Neural progenitor cell (in vitro differentiated cells): ENCODE data around the gene KANSL3. TPM values are rescaled to one million over a fixed set of nuclear protein-coding genes. Genes with fewer than 3 reads are reported as not detected.
A peak's percentile ranks its signal among the peaks of the same experiment; 100 is the strongest.

Experiments used
- DNase-seq: peaks from one replicate; pipeline ENCODE4 v3.0.0-alpha.2; 2016; ENCODE audit warnings: low spot score
- H2AFZ ChIP-seq: fragments of 200-600 bp; sonication (generic); replicated peaks from 2 replicates; pipeline ENCODE4 v1.6.1; 2016; ENCODE audit warnings: antibody characterized with exemption
- H3F3A ChIP-seq: fragments of 200-600 bp; sonication (generic); 2 replicates; pipeline ENCODE4 v1.6.1; 2016; ENCODE audit warnings: antibody characterized with exemption, low read depth
- H3K27ac ChIP-seq: fragments of 200-600 bp; sonication (generic); 2 replicates; pipeline ENCODE4 v1.5.1; 2016; ENCODE audit warnings: mild to moderate bottlenecking
- H3K27me3 ChIP-seq: fragments of 200-600 bp; sonication (generic); 2 replicates; pipeline ENCODE4 v1.6.1; 2016; ENCODE audit warnings: mild to moderate bottlenecking, moderate library complexity
- H3K36me3 ChIP-seq: fragments of 200-600 bp; sonication (generic); 2 replicates; pipeline ENCODE4 v1.5.1; 2016
- H3K4me1 ChIP-seq: fragments of 200-600 bp; sonication (generic); 2 replicates; pipeline ENCODE4 v1.6.1; 2016; ENCODE audit warnings: mixed run types
- H3K4me2 ChIP-seq: fragments of 200-600 bp; sonication (generic); 2 replicates; pipeline ENCODE4 v1.6.1; 2016
- H3K4me3 ChIP-seq: fragments of 200-600 bp; sonication (generic); 2 replicates; pipeline ENCODE4 v1.5.1; 2016
- H3K79me2 ChIP-seq: fragments of 200-600 bp; sonication (generic); 2 replicates; pipeline ENCODE4 v1.6.1; 2016; ENCODE audit warnings: low read depth
- H3K9ac ChIP-seq: fragments of 200-600 bp; sonication (generic); 2 replicates; pipeline ENCODE4 v1.6.1; 2016
- H3K9me3 ChIP-seq: fragments of 200-600 bp; sonication (generic); 2 replicates; pipeline ENCODE4 v1.5.1; 2016; ENCODE audit warnings: low read depth
- H4K20me1 ChIP-seq: fragments of 200-600 bp; sonication (generic); 2 replicates; pipeline ENCODE4 v1.6.1; 2016; ENCODE audit warnings: low read depth
- H3K27ac Mint-ChIP-seq: 3 replicates; pipeline ENCODE4 v1.8.0; 2021; ENCODE audit warnings: mixed read lengths
- H3K27me3 Mint-ChIP-seq: 2 replicates; pipeline ENCODE4 v1.8.0; 2022; ENCODE audit warnings: low read depth, mild to moderate bottlenecking, inconsistent platforms, moderate library complexity, mixed read lengths; ENCODE audit not compliant: insufficient read depth
- H3K36me3 Mint-ChIP-seq: 3 replicates; pipeline ENCODE4 v1.8.0; 2021; ENCODE audit warnings: mixed read lengths
- H3K4me1 Mint-ChIP-seq: 3 replicates; pipeline ENCODE4 v1.8.0; 2021; ENCODE audit warnings: mixed read lengths
- H3K4me3 Mint-ChIP-seq: 3 replicates; pipeline ENCODE4 v1.8.0; 2021; ENCODE audit warnings: mild to moderate bottlenecking, moderate library complexity, mixed read lengths
- H3K9me3 Mint-ChIP-seq: 3 replicates; pipeline ENCODE4 v1.8.0; 2020; ENCODE audit warnings: mixed read lengths
- EZH2 ChIP-seq: fragments of 200-600 bp; sonication (generic); IDR thresholded peaks from 2 replicates; pipeline ENCODE4 v1.6.1; 2017; ENCODE audit warnings: antibody characterized with exemption, mild to moderate bottlenecking, moderate library complexity
- EZH2phosphoT487 ChIP-seq: fragments of 200-600 bp; sonication (generic); IDR thresholded peaks from 2 replicates; pipeline ENCODE4 v1.6.1; 2017; ENCODE audit warnings: antibody characterized with exemption
- total RNA-seq: library from RNA; depleted of rRNA; stranded (reverse); fragments of >200 nt; gene quantifications from 2 replicates; pipeline ENCODE4 v1.2.3, GENCODE V29; 2015; ENCODE audit warnings: low replicate concordance
- TF ChIP-seq, protein P1 (sequence below): fragments of 200-600 bp; sonication (generic); IDR thresholded peaks from 2 replicates; pipeline ENCODE4 v1.5.1; 2017; ENCODE audit warnings: antibody characterized with exemption, mild to moderate bottlenecking

Gene KANSL3
- total RNA-seq, 1 donor from 2014 or later = 32.9 TPM

DNA sequence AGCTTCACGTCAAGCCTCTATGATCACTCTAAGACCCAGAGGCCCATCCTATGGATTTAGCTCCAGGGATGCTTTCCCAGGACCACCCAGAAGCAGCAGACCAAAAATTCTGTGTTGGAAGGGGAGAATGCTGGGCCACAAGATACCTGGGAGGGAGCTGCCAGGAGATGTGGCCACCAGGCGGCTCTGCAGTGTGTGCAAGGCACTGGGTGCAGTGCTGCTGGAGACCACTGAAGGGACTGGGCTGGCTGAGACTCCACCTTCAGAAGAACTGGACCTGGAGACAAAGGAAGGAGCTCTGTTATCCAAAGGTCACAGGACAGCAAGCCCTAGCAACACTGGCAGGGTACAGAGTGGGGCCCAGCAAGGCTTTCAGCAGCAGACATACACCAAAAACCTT is 34.0 kb downstream of the KANSL3 start:
- peaks cover 26% of the 10 kb centered on the region for H3K36me3 ChIP-seq
- H3K4me1 Mint-ChIP-seq = no peaks in the 10 kb centered on the region
- no peak overlapping the region for H3K9ac ChIP-seq
- H3K4me2 ChIP-seq = no peak overlapping the region
- H2AFZ ChIP-seq = no peak overlapping the region
- no peak overlapping the region for H3K4me3 Mint-ChIP-seq
- H3K27me3 Mint-ChIP-seq = no peaks in the 10 kb centered on the region
- H4K20me1 ChIP-seq = peaks cover 24% of the 10 kb centered on the region
- H3K9me3 ChIP-seq = no peaks in the 10 kb centered on the region
- no peaks in the 10 kb centered on the region for H3K9me3 Mint-ChIP-seq
- DNase-seq = peak; percentile 23
- no peak overlapping the region for H3K27ac ChIP-seq
- no peak overlapping the region for H3K27ac Mint-ChIP-seq
- no peaks in the 10 kb centered on the region for H3F3A ChIP-seq
- no peaks in the 10 kb centered on the region for H3K79me2 ChIP-seq
- H3K4me3 ChIP-seq = no peak overlapping the region
- H3K27me3 ChIP-seq = no peaks in the 10 kb centered on the region
- H3K4me1 ChIP-seq = peaks cover 10% of the 10 kb centered on the region
- no peak for TF ChIP-seq EZH2phosphoT487
- TF ChIP-seq, protein P1, sequence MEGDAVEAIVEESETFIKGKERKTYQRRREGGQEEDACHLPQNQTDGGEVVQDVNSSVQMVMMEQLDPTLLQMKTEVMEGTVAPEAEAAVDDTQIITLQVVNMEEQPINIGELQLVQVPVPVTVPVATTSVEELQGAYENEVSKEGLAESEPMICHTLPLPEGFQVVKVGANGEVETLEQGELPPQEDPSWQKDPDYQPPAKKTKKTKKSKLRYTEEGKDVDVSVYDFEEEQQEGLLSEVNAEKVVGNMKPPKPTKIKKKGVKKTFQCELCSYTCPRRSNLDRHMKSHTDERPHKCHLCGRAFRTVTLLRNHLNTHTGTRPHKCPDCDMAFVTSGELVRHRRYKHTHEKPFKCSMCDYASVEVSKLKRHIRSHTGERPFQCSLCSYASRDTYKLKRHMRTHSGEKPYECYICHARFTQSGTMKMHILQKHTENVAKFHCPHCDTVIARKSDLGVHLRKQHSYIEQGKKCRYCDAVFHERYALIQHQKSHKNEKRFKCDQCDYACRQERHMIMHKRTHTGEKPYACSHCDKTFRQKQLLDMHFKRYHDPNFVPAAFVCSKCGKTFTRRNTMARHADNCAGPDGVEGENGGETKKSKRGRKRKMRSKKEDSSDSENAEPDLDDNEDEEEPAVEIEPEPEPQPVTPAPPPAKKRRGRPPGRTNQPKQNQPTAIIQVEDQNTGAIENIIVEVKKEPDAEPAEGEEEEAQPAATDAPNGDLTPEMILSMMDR = peak; percentile 25
- H3K36me3 Mint-ChIP-seq = peaks cover 45% of the 10 kb centered on the region

DNA sequence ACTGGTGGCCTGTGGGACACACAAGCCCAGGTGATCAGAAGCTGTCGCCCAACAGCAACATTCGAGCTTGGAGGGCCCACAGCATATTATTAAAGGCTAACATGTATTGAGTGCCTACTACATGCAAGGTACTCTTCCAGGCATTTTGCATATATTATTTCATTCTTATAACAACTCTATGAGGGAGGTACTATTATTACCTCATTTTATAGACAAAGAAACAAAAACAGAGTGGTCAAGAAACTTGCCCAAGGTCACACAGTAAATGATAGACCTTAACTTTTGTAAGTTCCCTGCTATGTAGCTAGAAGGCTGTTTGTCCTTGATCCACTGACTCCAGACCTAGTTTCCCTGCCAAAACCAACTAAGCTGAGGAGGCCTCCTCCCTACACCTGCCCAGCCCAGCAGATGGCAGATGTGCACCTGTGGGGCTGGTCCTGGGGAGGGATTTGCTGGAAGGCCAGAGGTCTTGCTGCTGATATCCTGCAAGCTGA is 35.7 kb downstream of the KANSL3 start:
- Histone ChIP-seq H3K4me3 (no peak overlapping the region), H3K79me2 (no peaks in the 10 kb centered on the region), H3K9me3 (no peaks in the 10 kb centered on the region), H3K9ac (no peak overlapping the region), H3K4me2 (no peak overlapping the region), H3K27ac (no peak overlapping the region), H3F3A (no peaks in the 10 kb centered on the region), H3K27me3 (no peaks in the 10 kb centered on the region), H3K4me1 (peaks cover 10% of the 10 kb centered on the region), H3K36me3 (peaks cover 26% of the 10 kb centered on the region), H4K20me1 (peaks cover 21% of the 10 kb centered on the region), H2AFZ (no peak overlapping the region)
- no peaks in the 10 kb centered on the region for H3K27me3 Mint-ChIP-seq
- TF ChIP-seq EZH2 = no peak
- no peak for TF ChIP-seq EZH2phosphoT487
- TF ChIP-seq, protein P1 = no peak
- H3K27ac Mint-ChIP-seq = no peak overlapping the region
- peaks cover 44% of the 10 kb centered on the region for H3K36me3 Mint-ChIP-seq
- H3K9me3 Mint-ChIP-seq = no peaks in the 10 kb centered on the region
- H3K4me3 Mint-ChIP-seq = no peak overlapping the region
- H3K4me1 Mint-ChIP-seq = no peaks in the 10 kb centered on the region
- no peak for DNase-seq

DNA sequence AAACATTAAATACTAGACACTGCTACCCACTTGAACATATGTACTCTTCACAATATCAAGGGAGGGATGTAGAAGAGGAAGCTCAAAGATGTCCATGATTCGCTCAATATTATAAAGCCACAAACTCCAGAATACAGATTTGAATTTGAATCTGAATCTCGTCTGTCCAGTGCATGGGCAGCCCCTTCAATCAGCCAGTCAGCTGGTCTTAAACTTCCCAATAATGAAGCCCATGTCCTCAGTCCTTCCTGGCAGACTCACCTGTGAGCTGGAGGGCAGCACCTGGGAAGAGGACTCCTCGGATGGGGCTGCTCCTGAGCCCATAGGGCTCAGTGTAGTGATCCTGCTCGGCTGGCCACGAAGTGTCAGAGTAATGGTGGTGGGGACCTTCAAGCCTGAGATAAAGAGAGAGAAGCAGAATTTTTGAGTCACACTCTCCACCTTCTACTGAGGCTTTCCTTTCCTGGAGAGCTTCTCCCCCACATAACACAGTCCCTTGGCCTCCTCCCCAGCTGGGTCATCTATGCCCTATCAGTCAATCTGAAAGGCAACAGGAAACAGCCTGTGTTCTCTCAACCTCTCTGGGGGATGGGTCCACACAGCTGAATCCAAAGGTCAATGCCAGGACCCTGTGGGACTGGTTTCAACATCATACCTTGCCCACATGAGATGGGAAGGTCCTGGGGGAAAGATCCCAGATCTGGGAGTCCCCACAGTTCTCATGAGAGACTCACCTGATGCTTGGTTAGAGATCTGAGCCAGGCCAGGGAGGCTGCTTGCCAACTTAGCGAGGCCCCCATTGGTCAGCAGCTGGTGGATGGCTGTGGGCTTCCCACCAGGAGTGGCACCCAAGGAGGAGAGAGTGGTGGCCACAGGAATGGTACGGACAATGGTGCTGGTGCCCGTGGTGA is 36.5 kb downstream of the KANSL3 start:
- H3K9me3 Mint-ChIP-seq = no peaks in the 10 kb centered on the region
- Histone ChIP-seq H3K4me1 (peaks cover 2% of the 10 kb centered on the region), H3K79me2 (no peaks in the 10 kb centered on the region), H2AFZ (no peak overlapping the region), H3K9ac (no peak overlapping the region), H3K27me3 (no peaks in the 10 kb centered on the region), H3K4me2 (no peak overlapping the region), H3K36me3 (peaks cover 26% of the 10 kb centered on the region), H4K20me1 (peaks cover 14% of the 10 kb centered on the region), H3K27ac (no peak overlapping the region), H3K4me3 (no peak overlapping the region), H3F3A (no peaks in the 10 kb centered on the region), H3K9me3 (no peaks in the 10 kb centered on the region)
- no peak for TF ChIP-seq EZH2
- TF ChIP-seq, protein P1 = no peak
- TF ChIP-seq EZH2phosphoT487 = no peak
- no peaks in the 10 kb centered on the region for H3K4me1 Mint-ChIP-seq
- H3K27me3 Mint-ChIP-seq = no peaks in the 10 kb centered on the region
- H3K4me3 Mint-ChIP-seq = no peak overlapping the region
- DNase-seq = no peak
- no peak overlapping the region for H3K27ac Mint-ChIP-seq
- H3K36me3 Mint-ChIP-seq = peaks cover 41% of the 10 kb centered on the region
